ENCODE results near the gene CMYA5.

Gene CMYA5

DNA sequence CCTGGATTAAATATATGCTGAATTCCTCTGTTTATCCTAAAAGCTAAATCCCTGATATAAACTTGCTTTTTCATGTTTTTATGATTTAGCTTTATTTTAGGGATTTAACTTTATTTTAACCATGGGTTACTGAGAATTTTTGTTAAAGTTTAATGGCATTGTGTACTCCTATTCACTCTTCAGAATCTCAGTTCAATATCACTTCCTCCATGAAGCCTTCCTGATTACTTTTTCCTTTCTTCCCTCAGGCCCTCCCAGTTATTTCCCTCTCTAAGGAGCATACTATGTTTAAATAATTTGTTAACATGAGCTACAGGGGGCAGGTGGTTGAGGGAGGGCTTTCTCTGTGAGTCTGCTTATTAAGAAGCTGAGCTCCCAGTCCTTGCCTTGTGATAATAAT lies 151.5 kb downstream of the CMYA5 start:
- DNase-seq = no peak

DNA sequence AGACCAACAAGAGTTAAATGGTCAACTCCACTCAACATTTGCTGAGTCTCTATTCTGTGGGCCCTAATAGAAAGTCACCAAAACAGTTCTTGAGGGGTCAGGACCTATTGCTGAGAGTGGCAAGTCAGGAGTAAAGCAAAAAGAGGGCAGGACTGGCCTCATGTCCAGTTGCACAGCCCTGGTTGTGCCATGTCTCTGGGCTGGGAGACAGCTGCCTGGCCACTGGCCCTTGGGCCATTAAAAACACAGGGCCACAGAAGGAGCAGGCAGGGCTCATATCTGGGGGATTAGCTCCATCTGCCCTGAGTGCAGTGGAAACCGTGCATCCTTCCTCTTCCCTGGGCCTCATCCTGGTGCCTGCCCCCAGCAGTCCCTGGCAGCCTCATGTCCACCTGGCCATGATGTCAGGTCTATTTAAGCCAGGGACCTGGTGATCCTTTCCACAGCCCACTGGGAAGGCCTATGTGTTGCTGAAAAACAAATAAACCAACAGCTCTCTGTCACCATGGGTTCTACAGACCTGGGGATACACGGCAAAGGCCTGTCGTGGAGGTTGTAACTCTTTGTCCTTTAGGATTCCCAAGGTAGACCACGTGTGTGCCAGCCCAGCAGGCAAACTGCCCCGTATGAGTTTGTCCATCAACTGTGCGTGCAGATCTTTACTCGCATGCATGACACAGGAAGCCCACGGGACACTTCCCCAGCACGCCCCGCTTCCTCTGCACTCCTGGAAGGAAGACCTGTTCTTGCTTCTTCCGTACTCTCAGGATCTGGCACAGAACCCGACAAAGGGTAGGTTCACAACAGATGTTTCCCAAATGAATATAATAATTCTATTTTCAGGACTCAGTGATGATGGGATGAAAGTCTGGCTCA lies 152.6 kb downstream of the CMYA5 start:
- DNase-seq = no peak

DNA sequence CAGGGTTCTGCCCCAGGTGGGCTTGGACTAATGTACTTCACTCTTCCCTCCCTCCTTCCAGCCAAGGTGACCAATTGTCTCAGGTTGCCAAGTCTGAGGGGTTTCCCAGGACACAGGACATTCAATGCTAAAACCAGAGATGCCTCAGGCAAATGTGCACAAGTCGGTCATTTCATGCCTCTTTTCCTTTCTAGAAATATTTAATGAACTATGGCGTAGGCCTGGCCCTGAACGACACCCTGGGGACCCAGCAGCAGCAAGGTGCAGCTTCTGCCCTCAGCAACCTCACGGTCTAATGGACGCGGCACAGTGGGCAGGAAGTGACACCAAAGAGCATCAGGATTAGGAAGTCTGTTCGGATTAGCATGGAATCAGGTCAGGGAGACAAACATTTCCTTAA lies 153.4 kb downstream of the CMYA5 start:
- DNase-seq = no peak

DNA sequence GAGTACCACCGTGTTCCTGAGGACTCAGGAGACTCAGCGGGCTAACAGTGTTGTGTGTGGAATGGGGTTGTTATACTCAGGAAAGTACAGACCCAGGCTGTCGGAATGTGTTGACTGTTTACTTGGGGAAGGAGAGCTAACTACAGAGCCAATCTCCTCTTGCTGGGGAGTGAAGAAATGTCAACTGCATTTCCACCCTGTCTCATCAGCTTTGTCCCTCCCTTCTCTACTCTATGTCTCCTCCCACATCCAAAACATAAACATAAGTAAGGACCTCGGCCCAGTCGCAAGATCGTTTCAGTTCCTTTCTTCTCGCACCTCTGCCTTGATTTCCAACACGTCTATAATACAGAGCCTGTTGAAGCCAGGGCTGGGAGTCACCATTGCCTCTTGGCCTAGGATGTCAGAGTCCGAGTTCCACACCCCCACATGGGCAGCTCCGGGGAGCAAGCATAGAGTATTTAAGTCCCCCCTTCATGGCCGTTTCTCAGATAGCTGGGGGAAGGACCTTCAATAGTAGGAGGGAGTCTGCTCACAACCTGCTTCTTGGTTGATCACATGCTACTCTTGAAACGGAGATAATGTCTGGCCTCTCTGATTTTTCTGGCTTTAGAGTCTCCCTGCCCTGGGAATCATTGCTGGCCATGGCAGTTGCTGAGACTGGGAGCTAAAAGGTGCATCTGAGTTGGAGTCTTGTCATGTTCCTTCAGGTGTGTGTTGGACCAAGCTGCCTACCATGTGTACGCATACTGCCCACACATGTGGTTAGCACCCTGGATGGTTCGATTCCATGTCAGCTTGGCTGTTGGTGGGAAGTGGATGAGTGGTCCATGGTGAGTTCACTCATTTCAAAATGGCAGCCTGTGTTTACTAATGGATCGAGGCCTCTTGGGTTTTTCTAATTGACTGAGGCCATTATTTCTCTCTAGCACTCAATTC lies 154.1 kb downstream of the CMYA5 start:
- DNase-seq = no peak

DNA sequence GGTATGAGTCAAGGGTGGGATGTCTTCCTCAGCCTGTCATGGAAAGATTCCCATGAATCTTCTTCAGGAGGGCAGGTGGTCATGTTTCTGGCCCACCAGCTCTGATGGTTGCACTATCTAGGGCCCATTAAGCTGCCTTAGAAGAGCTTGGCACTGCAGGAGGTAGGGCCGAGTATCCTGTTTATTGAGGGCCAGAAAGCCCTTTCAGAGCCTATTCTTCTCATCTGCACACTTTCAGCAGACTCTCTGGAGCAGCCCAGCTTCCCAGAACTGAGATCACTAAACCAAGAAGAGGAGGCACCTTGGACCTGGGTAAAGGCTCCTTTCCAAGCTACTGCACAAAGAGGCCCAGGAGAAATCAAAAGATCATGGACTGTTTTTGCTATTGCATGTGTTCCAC lies 154.9 kb downstream of the CMYA5 start:
- no peak for DNase-seq

DNA sequence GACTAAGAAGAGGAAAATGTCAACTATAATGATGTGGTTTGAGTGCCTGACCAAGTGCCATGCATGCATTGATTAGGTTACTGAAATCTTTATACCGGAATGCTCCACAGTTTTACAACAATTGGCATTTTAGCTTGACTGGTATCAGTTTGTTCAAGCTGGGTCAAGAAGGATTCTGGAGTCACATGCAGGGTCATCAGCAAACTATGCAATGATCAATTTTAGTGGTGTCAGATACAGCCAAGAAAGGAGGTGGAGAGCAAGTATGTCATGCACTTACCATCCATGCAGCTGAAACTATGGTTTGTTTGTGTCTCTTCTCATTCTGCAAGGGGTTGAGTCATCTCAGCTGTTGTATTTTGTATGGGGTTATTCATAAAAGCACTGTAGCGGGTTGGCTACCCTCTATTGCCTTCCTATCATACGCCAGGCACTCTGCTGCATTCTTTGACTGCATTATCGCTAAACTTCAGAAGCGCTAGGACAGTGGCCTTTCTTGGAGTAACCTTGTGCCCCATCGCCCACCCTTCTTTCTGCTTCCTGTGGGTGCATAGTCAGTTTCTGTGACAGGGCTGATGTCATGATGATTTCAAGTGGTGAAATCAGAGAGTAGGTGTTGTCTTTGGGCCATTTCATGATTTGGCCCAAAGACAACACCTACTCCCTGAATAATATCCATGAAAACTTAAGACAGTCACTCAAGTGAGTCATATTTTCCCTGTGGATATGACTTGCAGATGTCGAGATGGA lies 156.0 kb downstream of the CMYA5 start:
- no peak for DNase-seq

DNA sequence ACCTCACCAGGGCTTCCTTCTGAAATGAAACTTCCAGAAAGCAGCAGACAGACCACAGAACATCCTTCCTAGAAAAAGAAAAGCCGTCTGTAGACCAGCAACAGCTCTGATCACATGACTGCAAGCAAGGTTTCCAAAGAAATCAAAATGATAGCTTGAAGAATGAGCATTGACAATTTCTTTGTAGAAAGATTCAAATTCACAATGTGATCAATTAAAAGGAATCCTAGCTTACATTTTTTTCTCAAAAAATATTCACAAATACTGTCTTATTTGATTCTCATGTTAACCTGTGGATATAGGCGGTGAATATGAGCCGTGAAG lies 156.5 kb downstream of the CMYA5 start:
- DNase-seq = no peak

DNA sequence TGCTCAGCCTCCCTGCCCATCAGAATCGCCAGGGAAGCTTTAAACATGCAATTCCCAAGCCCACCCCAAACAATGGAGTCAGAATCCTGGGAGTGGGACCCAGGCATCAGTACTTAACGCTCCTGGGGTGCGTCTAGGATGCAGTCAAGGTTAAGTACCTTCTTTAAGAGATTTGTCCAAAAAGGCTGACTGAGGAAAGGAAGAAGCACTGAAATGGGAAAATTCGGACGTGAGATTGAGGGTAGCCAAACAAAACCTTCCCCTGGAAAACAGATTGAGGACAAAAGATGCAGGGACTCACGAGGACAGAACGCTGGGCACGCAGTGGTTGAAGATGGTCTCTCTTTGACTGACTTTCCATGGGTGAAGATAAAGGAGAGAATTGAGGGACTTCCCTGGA lies 157.9 kb downstream of the CMYA5 start:
- no peak for DNase-seq

DNA sequence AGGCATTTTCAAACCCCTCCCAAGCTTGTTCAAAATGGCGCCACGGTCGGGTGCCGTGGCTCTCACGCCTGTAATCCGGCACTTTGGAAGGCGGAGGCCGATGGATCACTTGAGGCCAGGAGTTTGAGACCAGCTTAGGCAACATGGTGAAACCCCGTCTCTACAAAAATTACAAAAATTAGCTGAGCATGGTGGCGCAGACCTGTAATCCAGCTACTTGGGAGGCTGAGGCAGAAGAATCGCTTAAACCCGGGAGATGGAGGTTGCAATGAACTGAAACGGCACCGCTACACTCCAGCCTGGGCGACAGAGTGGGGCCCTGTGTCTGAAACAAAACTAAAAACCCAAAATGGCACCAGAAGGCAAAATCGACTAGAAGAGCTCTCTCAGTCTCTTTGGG lies 159.4 kb downstream of the CMYA5 start:
- no peak for DNase-seq
